Spleen (tissue), 7 donors: Measurements from ENCODE around the gene PARD3B.

Experiments used
- POLR2A ChIP-seq, 3 donors: fragments of 450-650 bp; IDR thresholded peaks; one replicate each; pipeline ENCODE4 v1.5.1; 2017; ENCODE audit warnings: antibody characterized with exemption in 3 of 3, mild to moderate bottlenecking in 1 of 3
- TF ChIP-seq, protein P1 (sequence below), 11 experiments: fragments of 200-600 bp in 7 of 11; fragments of 450-650 bp in 4 of 11; sonication (generic) in 4 of 11; IDR thresholded peaks in 8 of 11; conservative IDR thresholded peaks in 3 of 11; 1 replicate in 7 of 11; 2 replicates in 4 of 11; pipeline versions ENCODE4 v1.4.0 to v1.8.0; 2016 to 2021; ENCODE audit warnings: antibody characterized with exemption in 11 of 11, inconsistent platforms in 4 of 11, mild to moderate bottlenecking in 1 of 11
- donor health status: DM: no; HTN: no; CAD: no; lungs with moderate emphysema.
- donor health status: DM: no; HTN: no; CAD: no.
- donor health status: DM: no; HTN: no; CAD: no.

DNA sequence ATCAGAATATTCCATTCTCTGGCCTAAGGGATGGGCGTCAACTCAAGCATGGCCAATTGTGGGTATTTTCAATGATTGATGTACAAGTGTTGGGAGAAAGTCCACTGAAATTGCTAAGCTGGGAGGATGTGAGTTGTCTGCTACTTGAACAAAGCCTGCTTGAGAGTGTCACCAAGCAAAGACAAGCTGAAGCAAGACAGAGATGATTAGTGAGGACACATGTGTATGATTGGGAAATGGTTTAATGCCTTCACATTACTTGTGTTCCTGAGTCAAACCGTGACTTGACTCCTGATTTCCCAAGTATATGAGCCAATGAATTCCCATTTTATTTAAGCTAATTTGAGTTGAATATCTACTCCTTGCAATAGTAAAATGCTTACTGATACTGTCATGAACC is 1113.3 kb downstream of the PARD3B start:
- TF ChIP-seq, protein P1, sequence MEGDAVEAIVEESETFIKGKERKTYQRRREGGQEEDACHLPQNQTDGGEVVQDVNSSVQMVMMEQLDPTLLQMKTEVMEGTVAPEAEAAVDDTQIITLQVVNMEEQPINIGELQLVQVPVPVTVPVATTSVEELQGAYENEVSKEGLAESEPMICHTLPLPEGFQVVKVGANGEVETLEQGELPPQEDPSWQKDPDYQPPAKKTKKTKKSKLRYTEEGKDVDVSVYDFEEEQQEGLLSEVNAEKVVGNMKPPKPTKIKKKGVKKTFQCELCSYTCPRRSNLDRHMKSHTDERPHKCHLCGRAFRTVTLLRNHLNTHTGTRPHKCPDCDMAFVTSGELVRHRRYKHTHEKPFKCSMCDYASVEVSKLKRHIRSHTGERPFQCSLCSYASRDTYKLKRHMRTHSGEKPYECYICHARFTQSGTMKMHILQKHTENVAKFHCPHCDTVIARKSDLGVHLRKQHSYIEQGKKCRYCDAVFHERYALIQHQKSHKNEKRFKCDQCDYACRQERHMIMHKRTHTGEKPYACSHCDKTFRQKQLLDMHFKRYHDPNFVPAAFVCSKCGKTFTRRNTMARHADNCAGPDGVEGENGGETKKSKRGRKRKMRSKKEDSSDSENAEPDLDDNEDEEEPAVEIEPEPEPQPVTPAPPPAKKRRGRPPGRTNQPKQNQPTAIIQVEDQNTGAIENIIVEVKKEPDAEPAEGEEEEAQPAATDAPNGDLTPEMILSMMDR (IDR thresholded peaks at IDR 0.05 in 8 of 11, conservative IDR thresholded peaks at IDR 0.05 in 3 of 11) = no peak
- no peak for TF ChIP-seq POLR2A (IDR thresholded peaks at IDR 0.05)
